ENCODE measurements around the gene MYL5.
"Not testable (repeated sequence)": the region's sequence is repeated elsewhere in the genome, so short reads cannot be mapped to it uniquely, and the experiment has no call there.

Gene MYL5

GRCh38 chr4:657834-658667 lies 16.3 kb upstream of the MYL5 start:
- DNase-seq (ENCODE audit: low read depth), result no peak

- DNase-seq (ENCODE audit: low read depth), result no peak
Observed at GRCh38 chr4:658681-659667, 15.4 kb upstream of the MYL5 start.

- DNase-seq (ENCODE audit: low read depth), result no peak
Observed at GRCh38 chr4:659851-660250, 14.5 kb upstream of the MYL5 start.

GRCh38 chr4:660401-660800 lies 13.9 kb upstream of the MYL5 start:
- DNase-seq (ENCODE audit: low read depth), result no peak

- no peak for DNase-seq (ENCODE audit: low read depth)
Observed at GRCh38 chr4:661231-661630, 13.1 kb upstream of the MYL5 start.

- DNase-seq (ENCODE audit: low read depth), result no peak
Observed at GRCh38 chr4:661881-662761, 12.2 kb upstream of the MYL5 start.

- no peak for DNase-seq (ENCODE audit: low read depth)
Observed at GRCh38 chr4:663046-663437, 11.3 kb upstream of the MYL5 start.

- peak; percentile 58 for DNase-seq (ENCODE audit: low read depth)
Observed at GRCh38 chr4:663438-664428, 10.6 kb upstream of the MYL5 start.

GRCh38 chr4:664713-665231 lies 9.6 kb upstream of the MYL5 start:
- no peak for DNase-seq (ENCODE audit: low read depth)

- no peak for DNase-seq (ENCODE audit: low read depth)
Observed at GRCh38 chr4:665381-665750, 9.0 kb upstream of the MYL5 start.

GRCh38 chr4:665751-666435 lies 8.4 kb upstream of the MYL5 start:
- DNase-seq (ENCODE audit: low read depth), result no peak

- no peak for DNase-seq (ENCODE audit: low read depth)
Observed at GRCh38 chr4:666436-666810, 7.9 kb upstream of the MYL5 start.

GRCh38 chr4:666822-667544 lies 7.4 kb upstream of the MYL5 start:
- no peak for DNase-seq (ENCODE audit: low read depth)

- DNase-seq (ENCODE audit: low read depth), result no peak
Observed at GRCh38 chr4:667545-667925, 6.8 kb upstream of the MYL5 start.

- not testable (repeated sequence) for DNase-seq (ENCODE audit: low read depth)
Observed at GRCh38 chr4:668219-668618, 6.1 kb upstream of the MYL5 start.

- DNase-seq (ENCODE audit: low read depth), result not testable (repeated sequence)
Observed at GRCh38 chr4:669806-670559, 4.4 kb upstream of the MYL5 start.

- no peak for DNase-seq (ENCODE audit: low read depth)
Observed at GRCh38 chr4:671769-672168, 2.6 kb upstream of the MYL5 start.

- no peak for DNase-seq (ENCODE audit: low read depth)
Observed at GRCh38 chr4:673349-674091, 822 bp upstream of the MYL5 start.
